ENCODE measurements around the gene BLACAT1.

Gene BLACAT1

GRCh38 chr1:205452933-205453332, 2.9 kb downstream of the BLACAT1 start:
- no peak for DNase-seq

- DNase-seq, result no peak
These were observed 3.5 kb downstream of the BLACAT1 start for GRCh38 chr1:205452364-205452763.

GRCh38 chr1:205451759-205452164, 4.1 kb downstream of the BLACAT1 start:
- no peak for DNase-seq

- DNase-seq, result no peak
These were observed 4.6 kb downstream of the BLACAT1 start for GRCh38 chr1:205451202-205451601.

GRCh38 chr1:205450448-205450847, 5.4 kb downstream of the BLACAT1 start:
- DNase-seq, result no peak

GRCh38 chr1:205449750-205450443, 5.9 kb downstream of the BLACAT1 start:
- DNase-seq, result peak; percentile 65

GRCh38 chr1:205449254-205449749, 6.5 kb downstream of the BLACAT1 start:
- no peak for DNase-seq

GRCh38 chr1:205448540-205449253, 7.1 kb downstream of the BLACAT1 start:
- DNase-seq, result no peak

- no peak for DNase-seq
These were observed 8.1 kb downstream of the BLACAT1 start for GRCh38 chr1:205447457-205448341.

GRCh38 chr1:205446828-205447227, 9.0 kb downstream of the BLACAT1 start:
- DNase-seq, result no peak

GRCh38 chr1:205445646-205445935, 10.3 kb downstream of the BLACAT1 start:
- DNase-seq, result no peak

GRCh38 chr1:205444931-205445645, 10.8 kb downstream of the BLACAT1 start:
- no peak for DNase-seq

- DNase-seq, result no peak
These were observed 11.4 kb downstream of the BLACAT1 start for GRCh38 chr1:205444300-205444930.

- no peak for DNase-seq
These were observed 12.1 kb downstream of the BLACAT1 start for GRCh38 chr1:205443585-205444299.

GRCh38 chr1:205442051-205442725, 13.7 kb downstream of the BLACAT1 start:
- no peak for DNase-seq

GRCh38 chr1:205441716-205442050, 14.2 kb downstream of the BLACAT1 start:
- no peak for DNase-seq

- DNase-seq, result no peak
These were observed 14.6 kb downstream of the BLACAT1 start for GRCh38 chr1:205441318-205441633.

GRCh38 chr1:205440476-205441317, 15.1 kb downstream of the BLACAT1 start:
- DNase-seq, result peak; percentile 76

- no peak for DNase-seq
These were observed 15.7 kb downstream of the BLACAT1 start for GRCh38 chr1:205440121-205440475.
